H7 (cell line): Measurements from ENCODE around the gene SLC25A12. TPM values are rescaled to one million over a fixed set of nuclear protein-coding genes. Genes with fewer than 3 reads are reported as not detected.
A peak's percentile ranks its signal among the peaks of the same experiment; 100 is the strongest.
"Not testable (repeated sequence)": the region's sequence is repeated elsewhere in the genome, so short reads cannot be mapped to it uniquely, and the experiment has no call there.

ENCODE experiments used
- DNase-seq: peaks from one replicate; pipeline ENCODE4 v3.0.0; 2012
- H3K27me3 ChIP-seq: 2 replicates; pipeline ENCODE4 v1.6.0; 2011; ENCODE audit warnings: mild to moderate bottlenecking, low read length; ENCODE audit not compliant: control insufficient read depth, insufficient read depth
- H3K36me3 ChIP-seq: replicated peaks from 2 replicates; pipeline ENCODE4 v1.5.1; 2011; ENCODE audit warnings: low read length; ENCODE audit not compliant: control insufficient read depth, insufficient read depth
- H3K4me3 ChIP-seq: 2 replicates; pipeline ENCODE4 v1.5.1; 2011; ENCODE audit warnings: low read depth, mild to moderate bottlenecking, control low read depth, low read length, moderate library complexity; ENCODE audit not compliant: insufficient read depth
- total RNA-seq: library from RNA; depleted of rRNA; stranded (reverse); fragments of >200 nt; shearing (Covaris generic); gene quantifications from 2 replicates; pipeline ENCODE4 v1.2.3, GENCODE V29; 2014

The SLC25A12 gene
- total RNA-seq, 1 experiment from 2014 or later, result 12.2 TPM

DNA sequence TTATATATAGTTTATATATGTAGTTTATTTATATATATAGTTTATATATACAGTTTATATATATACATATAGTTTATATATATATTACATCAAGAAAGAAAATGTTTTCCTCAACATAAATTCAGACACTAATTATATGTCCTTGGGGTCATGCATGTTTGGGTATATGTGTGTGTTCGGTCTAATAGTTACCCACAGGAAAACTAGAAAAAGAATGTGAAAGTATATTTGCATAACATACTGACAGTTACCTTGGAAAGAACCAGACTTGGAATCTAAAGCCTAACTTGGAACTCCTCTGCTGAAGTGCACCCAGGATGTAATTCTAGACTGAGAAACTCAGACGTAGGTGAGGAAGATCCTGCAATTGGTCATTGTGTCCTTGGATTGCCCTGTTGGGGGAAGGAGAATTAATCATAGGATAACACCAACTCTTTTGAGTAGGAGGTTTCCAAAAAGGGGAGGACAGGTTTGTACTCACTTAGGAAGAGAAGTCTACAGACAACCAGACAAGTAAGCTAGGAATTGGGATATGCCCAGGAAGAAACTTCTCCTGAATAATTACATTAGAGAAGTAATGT is 8.9 kb upstream of the SLC25A12 start:
- H3K4me3 ChIP-seq, result no peak overlapping the region
- H3K27me3 ChIP-seq, result no peaks in the 10 kb centered on the region
- H3K36me3 ChIP-seq, result no peaks in the 10 kb centered on the region
- DNase-seq, result no peak

DNA sequence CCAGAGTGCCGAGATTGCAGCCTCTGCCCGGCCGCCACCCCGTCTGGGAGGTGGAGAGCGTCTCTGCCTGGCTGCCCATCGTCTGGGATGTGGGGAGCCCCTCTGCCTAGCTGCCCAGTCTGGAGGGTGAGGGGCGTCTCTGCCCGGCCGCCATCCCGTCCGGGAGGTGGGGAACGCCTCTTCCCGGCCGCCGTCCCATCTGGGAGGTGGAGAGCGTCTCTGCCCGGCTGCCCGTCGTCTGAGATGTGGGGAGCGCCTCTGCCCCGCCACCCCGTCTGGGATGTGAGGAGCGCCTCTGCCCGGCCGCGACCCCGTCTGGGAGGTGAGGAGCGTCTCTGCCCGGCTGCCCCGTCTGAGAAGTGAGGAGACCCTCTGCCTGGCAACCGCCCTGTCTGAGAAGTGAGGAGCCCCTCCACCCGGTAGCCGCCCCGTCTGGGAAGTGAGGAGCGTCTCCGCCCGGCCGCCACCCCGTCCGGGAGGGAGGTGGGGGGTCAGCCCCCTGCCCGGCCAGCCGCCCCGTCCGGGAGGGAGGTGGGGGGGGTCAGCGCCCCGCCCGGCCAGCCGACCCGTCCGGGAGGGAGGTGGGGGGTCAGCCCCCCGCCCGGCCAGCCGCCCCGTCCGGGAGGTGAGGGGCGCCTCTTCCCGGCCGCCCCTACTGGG is 5.7 kb upstream of the SLC25A12 start:
- DNase-seq, H3K4me3 ChIP-seq, H3K36me3 ChIP-seq, H3K27me3 ChIP-seq: not testable (repeated sequence)

DNA sequence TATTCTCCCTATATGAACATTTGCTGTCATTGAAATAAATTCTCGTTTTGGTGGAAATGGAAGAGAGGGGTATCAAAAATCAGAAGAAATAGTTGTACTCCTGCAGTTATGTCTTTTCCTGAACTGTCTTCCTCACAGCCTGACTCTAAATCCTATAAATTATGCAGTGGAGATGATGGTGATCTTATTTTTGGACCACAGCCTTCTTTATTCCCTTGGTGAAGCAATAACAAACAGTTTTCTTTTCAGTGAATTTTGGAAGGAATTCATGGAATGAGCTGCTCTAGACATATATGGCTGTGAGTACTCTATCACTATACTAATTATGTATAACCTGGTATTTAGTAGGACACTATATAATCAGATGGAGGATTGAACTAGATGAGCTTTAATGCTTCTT is 1.7 kb upstream of the SLC25A12 start:
- Histone ChIP-seq H3K4me3 (no peak overlapping the region), H3K27me3 (no peaks in the 10 kb centered on the region), H3K36me3 (no peaks in the 10 kb centered on the region)
- no peak for DNase-seq

DNA sequence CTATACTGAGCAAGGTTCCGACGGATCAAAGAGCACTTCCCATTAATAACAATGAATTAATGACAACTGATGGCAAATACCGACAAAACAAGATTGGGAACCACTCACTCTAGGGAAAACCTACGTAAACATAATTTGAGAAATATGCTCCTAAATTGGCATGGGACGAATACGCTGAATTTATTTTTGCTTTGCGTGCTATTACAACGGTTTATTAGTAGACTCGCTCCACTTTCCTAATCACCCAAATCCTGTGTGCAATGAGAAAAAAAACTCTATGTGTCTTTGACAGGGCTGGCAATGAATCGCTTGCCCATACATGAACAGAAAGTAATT is 536 bp upstream of the SLC25A12 start:
- Histone ChIP-seq H3K27me3 (no peaks in the 10 kb centered on the region), H3K4me3 (peak overlapping the region; percentile 65), H3K36me3 (no peaks in the 10 kb centered on the region)
- no peak for DNase-seq

DNA sequence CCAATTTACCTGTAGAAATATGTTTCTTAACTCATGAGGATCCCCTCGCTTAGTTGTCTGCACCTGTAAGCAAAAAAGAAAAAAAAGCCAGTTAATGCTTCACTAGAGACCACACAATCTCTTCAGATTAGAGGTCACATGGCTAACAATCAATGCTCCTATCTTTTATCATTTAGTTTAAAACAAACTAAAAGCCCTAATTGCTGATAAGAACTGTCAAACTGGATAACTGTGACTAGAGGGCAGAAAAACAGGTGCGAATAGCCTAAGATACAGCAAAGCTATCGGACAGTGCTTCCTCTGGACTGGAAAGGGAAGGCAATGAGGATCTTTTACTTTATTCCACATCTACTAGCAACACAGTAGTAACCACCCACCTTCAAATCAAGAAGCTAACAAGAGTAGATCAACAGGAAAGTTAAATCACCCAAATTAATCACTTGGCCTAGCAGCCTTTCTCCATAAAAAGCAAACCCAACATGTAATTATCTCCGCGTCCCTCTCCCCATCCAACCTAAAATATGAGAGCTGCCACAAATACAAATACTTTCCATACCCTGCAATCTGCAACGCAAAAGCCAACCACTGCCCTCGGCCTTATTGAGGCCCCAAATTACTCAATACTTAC is 734 bp downstream of the SLC25A12 start:
- DNase-seq, result peak; percentile 12
- Histone ChIP-seq H3K4me3 (peak overlapping the region; percentile 65), H3K36me3 (no peaks in the 10 kb centered on the region), H3K27me3 (no peaks in the 10 kb centered on the region)

DNA sequence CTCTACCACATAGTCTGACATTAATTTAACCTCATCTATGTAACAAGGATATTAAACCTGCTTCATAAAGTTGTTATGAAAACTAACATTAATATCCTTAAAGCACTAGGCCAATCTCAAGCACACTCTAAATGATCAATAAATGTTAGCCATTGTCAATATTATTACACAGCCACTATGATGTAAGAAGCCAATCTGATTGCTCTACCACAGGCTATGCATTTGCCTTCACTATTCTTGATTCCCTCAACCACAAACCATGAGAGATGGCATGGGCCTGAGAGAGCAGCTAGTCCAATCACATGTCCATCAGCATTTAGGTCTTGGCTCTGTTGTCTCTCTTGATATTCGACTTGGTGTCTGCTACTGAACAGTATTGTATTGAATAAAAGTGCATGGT is 4.2 kb downstream of the SLC25A12 start:
- DNase-seq, result no peak
- no peak overlapping the region for H3K4me3 ChIP-seq
- no peaks in the 10 kb centered on the region for H3K36me3 ChIP-seq
- no peaks in the 10 kb centered on the region for H3K27me3 ChIP-seq

DNA sequence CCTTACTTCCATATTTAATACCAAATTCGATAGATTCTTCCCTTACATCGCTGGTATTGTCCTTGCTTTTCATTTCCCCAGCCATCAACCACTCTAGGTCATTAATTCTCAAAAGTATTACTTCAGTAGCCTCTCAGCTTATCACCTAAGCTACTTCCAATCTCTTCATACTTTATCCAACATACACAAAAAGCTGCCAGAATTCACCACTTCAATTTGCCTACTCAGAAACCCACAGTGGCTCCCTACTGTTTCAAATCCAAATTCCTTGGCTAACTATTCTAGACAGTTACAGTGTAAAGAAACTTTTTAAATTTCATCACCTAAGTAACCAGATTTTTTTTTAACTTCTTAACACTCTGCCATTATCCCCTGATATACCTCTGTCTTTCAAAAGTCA is 4.7 kb downstream of the SLC25A12 start:
- no peak for DNase-seq
- no peaks in the 10 kb centered on the region for H3K36me3 ChIP-seq
- H3K4me3 ChIP-seq, result no peak overlapping the region
- no peaks in the 10 kb centered on the region for H3K27me3 ChIP-seq

DNA sequence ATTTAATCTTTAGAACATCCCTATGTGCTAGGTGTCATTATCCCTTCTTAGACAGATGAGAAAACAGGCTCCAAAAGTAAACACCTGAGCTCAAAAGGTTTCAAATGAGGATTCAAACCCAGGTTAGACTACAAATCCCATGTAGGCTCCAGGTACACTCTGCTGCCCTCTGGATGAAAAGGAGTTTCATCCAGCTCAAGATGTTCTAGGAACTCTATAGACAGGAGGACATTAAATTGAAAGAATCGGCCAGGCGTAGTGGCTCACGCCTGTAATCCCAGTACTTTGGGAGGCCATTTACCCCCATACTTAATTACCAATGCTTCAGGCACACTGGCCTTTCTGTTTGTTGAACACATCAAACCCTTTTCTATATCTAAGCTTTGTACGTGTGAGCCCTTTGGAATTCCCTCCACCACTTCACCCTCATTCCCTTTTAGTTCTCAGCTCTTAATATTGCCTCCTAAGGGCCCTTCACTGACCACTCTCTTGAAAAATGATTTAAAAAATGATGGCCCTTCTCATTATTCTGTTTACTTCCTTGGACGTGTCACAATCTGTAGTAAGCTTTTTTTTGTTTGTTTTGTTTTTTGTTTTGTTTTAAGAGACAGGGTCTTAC is 10.7 kb downstream of the SLC25A12 start:
- H3K27me3 ChIP-seq, result no peaks in the 10 kb centered on the region
- no peak overlapping the region for H3K4me3 ChIP-seq
- H3K36me3 ChIP-seq, result no peaks in the 10 kb centered on the region
- DNase-seq, result peak; percentile 20

DNA sequence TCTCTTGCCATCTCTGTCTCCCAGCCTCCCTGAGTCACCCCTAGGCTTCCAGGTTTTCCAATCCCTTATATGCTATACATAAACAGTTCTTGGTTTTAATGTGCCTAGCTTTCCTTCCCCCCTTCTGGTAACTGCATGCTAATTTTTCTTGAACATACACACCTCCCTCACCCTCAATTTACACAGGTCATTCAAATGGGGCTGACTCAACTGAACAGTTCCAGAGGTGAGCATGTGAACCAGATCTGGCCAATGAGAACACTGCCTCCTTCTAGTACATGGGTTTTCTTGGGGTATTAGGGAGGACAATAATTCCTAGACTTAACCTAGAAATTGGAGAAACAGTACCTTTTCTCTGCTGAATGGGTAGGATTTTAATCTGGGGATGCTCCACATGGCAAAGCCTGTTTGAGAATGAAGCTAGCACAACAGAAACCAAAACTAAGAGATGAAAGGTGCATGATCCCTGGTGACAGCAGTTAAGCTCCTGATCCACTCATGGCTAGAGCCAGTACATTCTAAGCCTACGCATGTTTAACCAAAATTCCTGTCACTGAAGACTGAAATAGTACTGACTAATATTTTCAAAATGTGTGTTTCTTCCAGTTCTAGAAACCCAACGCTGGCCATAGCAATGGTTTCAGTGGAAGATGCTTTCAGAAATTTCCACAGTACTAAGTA is 11.8 kb downstream of the SLC25A12 start:
- DNase-seq, result no peak
- Histone ChIP-seq H3K4me3 (no peak overlapping the region), H3K36me3 (no peaks in the 10 kb centered on the region), H3K27me3 (no peaks in the 10 kb centered on the region)

DNA sequence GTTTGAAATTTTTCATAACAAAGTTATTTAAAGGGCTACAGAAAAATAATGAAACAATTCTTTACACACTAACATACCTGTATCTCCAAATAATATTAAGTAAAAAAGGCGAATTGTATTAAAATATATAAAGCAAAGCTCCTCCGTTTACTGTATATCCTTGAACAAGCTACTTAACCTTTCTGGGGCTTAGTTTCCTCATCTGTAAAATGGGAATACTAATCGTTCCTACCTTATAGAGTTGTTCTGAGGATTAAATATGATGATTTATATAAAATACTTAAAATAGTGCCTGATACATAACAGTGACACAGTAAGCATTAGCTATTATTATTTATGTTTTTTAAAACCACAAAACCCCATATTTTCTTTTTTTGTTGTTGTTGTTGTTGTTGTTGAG is 13.3 kb downstream of the SLC25A12 start:
- H3K36me3 ChIP-seq, result no peaks in the 10 kb centered on the region
- no peak for DNase-seq
- no peak overlapping the region for H3K4me3 ChIP-seq
- no peaks in the 10 kb centered on the region for H3K27me3 ChIP-seq

DNA sequence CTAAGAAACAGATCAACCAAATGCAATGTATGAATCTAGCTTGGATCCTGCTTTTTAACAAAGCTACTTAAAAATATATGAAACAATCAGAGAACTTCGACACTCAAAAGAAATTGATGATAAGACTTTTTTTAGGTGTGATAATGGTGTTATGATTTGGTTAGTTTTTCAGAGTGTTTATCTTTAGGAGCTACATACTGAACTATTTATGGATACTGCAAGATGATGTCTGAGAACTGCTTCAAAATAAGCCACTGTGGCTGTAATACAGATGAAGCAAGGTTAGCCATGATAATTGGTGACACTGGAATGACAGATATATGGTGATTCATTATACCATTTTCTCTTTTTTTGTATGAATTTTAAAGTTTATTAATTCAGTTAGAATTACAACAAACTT is 14.2 kb downstream of the SLC25A12 start:
- Histone ChIP-seq H3K27me3 (no peaks in the 10 kb centered on the region), H3K4me3 (no peak overlapping the region), H3K36me3 (no peaks in the 10 kb centered on the region)
- DNase-seq, result no peak

DNA sequence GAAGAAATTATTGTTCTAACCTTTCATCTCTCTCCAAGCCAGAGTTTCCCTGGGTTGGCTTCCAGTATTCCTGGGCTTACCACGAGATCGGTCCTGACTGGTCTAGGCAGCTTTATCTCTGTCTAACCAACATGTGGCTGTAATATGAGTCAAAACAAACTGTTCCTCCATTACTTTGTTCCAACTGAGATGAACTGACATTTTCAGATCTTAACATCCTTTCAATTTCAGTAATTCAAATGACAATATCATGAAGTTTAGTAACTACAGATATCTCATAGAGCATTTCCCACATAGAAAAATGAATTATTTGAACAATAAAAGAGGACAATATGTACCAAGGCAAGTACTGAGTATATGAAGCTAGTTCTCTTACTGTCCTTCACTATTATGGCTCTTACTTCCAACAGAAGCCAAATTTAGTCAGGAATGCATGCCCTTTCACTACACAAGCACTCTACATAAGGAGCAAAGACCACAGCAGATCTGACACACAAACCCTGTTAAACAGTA is 15.5 kb downstream of the SLC25A12 start:
- H3K27me3 ChIP-seq, result no peaks in the 10 kb centered on the region
- H3K36me3 ChIP-seq, result no peaks in the 10 kb centered on the region; the same call in 1 of the 2 replicates
- no peak for DNase-seq
- H3K4me3 ChIP-seq, result no peak overlapping the region

DNA sequence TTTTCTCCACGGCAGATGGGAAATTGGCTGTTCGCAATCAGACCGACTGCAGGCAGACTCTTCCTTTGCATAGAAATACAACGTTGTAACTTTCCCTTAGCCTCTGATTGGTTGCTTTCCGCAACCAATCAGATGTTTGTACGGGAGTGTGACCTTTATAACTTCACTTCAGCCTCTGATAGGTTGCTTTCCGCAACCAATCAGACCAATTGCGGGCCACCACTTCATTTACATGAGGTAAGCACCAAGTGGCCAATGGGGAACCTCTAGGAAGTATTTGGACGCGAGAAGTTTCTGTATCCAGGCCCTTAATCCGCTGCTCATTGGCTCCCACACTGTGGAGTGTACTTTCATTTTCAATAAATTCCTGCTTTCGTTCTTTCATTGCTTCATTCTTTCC is 19.1 kb downstream of the SLC25A12 start:
- Histone ChIP-seq H3K36me3 (no peaks in the 10 kb centered on the region; the same call in 1 of the 2 replicates), H3K4me3 (no peak overlapping the region), H3K27me3 (no peaks in the 10 kb centered on the region)
- no peak for DNase-seq

DNA sequence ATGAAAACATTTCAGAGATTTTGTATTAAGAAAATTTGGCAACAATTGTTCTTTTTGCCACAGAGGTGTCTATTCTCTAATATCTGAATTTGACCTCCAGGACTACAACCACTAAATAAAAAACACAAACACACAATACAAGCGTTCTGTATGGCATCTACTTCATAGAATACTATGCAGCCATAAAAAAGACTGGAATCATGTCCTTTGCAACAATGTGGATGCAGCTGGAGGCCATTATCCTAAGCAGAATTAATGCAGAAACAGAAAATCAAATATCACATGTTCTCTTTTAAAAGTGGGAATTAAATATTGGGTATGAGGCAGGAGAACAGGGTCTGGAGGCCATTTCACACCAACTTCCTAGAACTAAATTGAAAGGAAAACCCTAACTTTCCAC is 19.5 kb downstream of the SLC25A12 start:
- Histone ChIP-seq H3K36me3 (no peaks in the 10 kb centered on the region; the same call in 1 of the 2 replicates), H3K27me3 (no peaks in the 10 kb centered on the region), H3K4me3 (no peak overlapping the region)
- DNase-seq, result no peak
